HG03439 (cell line): ENCODE data around the gene VPS26A.
"Not testable (repeated sequence)": the region's sequence is repeated elsewhere in the genome, so short reads cannot be mapped to it uniquely, and the experiment has no call there.

Source experiments
- ATAC-seq: cut with Tn5 transposase; IDR thresholded peaks from one replicate; pipeline ENCODE4 v1.9.1; 2021; ENCODE audit warnings: mild to moderate bottlenecking, moderate library complexity; ENCODE audit not compliant: unreplicated experiment

The VPS26A gene

GRCh38 chr10:69101451-69102095 is 22.4 kb upstream of the VPS26A start:
- ATAC-seq, result no peak

DNA sequence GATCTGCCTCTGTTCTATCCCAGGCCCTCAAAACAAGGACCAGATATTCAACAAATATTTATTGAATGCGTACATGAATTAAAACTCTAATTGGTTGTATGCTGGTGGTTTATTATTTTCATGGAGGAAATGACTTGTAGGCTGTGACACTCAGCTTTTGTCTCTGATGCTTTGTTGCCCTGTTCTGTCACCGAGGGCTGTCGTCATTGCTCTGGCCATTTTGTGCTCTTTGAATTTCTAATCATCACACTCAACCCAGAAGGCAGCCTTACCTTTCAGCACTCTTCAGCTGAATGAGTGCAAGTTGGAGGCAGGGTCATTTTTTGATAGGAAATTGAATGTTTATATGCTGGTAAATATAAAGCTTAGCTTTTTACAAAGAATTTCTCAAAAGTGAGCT is 21.5 kb upstream of the VPS26A start:
- ATAC-seq, result no peak

- no peak for ATAC-seq
Observed at GRCh38 chr10:69103784-69104183, 20.2 kb upstream of the VPS26A start.

GRCh38 chr10:69104994-69105790 is 18.8 kb upstream of the VPS26A start:
- ATAC-seq, result no peak

DNA sequence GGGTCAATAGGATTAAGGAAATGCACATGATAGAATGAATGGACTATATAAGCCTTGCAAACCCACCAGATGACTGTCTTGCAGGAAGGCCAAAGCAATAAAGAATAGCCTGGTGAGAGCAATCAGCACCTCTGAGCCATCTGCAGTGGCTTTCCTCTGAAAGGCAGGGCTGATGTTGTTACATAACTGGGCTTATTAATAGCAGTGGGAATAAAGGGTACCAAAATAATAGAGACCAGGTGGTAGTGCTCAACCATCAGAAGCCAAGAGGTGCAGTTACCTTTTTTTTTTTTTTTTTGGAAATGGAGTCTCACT is 16.8 kb upstream of the VPS26A start:
- no peak for ATAC-seq

DNA sequence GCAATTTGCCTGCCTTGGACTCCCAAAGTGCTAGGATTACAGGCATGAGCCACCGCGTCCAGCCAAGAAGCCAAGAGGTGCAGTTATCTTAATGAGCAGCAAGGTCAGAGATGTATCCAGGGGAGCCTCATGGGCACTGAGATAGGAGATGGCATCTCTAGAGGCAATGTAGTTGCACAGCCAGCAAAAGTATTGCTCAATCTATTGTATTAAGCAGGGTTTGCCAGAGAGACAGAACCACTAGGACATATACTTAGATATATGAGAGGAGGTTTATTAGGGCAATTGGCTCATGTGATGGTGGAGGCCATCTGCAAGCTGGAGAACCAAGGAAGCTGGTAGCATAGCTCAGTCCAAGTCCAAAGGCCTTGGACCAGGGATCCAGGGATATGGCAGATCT is 16.3 kb upstream of the VPS26A start:
- ATAC-seq, result no peak

DNA sequence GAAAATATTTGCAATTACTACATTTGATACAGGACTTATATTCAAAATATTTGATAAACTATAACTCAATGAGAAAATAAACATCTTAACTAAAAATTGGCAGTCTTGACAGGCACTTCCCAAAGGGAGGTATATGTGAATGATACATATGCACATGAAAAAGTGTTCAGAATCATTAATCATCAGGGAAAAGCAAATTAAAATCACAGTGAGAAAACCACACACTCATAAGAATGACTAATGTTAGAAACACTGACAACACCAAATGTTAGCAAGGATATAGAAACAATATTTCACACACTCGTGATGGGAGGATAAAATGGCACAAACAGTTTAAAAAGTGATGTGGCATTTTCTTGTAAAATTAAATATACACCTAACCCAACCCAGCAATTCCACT is 4.1 kb upstream of the VPS26A start:
- no peak for ATAC-seq

- ATAC-seq, result peak; percentile 18
Observed at GRCh38 chr10:69123306-69123746, 652 bp upstream of the VPS26A start.

GRCh38 chr10:69124563-69125268 is 738 bp downstream of the VPS26A start:
- ATAC-seq, result peak; percentile 31

DNA sequence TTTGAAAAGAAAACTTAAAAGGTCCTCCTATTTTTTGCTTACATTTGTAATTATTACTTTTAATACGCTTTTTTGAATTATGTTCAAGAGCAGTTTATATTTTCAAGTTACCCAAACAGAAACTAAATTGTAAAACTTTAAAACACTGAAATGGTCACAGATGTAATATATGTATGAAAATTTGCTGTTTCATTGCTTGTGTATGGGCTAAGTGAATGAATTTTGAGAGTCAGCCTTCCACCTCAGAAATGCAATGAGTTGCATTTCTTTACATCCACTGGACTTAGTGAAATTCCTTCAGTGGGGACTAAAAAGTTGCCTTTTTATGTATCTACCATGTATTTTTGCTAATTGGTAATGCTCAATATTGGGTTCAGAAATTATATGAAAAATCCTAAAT is 1.6 kb downstream of the VPS26A start:
- ATAC-seq, result no peak

GRCh38 chr10:69130251-69130650 is 6.3 kb downstream of the VPS26A start:
- ATAC-seq, result no peak

GRCh38 chr10:69139961-69140360 is 16.0 kb downstream of the VPS26A start:
- no peak for ATAC-seq

DNA sequence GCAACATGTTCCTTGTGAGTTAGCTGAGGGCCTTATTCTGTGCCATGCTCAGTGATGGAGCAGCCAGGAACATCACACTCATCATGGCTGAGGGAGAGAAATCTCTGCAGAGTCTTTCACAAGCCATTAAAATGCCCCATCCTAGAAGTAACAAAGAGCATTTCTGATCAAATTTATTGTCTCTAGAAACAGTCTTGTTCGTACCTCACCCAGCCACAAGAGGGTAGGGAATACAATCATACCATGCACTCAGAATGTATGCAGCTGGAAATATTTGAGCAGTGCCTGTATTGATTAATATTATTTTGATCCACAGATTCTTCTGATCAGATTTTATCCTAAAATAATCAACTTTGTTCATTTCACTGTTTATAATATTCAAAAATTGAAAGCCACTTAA is 17.3 kb downstream of the VPS26A start:
- no peak for ATAC-seq

DNA sequence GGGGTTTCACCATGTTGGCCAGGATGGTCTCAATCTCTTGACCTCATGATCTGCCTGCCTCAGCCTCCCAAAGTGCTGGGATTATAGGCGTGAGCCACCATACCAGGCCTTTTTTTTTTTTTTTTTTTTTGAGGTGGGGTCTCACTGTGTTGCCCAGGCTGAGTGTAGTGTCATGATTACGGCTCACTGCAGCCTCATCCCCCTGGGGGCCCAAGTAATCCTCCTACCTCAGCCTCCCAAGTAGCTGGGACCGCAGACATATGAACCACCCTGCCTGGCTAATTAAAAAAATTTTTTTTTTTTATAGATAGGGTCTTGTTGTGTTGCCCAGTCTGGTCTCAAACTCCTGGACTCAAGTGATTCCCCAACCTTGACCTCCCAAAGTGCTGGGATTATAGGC is 18.1 kb downstream of the VPS26A start:
- ATAC-seq, result not testable (repeated sequence)

DNA sequence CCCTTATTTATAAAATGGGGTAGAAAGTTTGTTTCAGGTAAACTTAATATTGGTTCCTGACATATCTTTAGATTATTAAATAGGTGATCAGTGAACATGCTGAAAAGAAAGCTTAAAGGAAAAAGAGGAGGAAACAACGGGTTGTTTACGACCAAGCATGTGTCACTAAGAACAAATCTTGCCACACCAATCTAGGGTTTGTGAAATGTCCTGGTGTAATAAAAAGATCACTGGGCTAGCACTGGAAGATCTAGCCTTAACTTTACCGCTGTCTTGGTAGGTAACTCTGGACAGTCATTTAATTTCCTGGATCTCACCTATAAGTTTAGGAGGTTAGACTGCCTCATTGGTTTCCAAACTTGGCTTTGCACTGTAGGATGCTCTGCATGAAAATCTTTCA is 19.0 kb downstream of the VPS26A start:
- no peak for ATAC-seq

- ATAC-seq, result no peak
Observed at GRCh38 chr10:69145329-69145728, 21.4 kb downstream of the VPS26A start.

DNA sequence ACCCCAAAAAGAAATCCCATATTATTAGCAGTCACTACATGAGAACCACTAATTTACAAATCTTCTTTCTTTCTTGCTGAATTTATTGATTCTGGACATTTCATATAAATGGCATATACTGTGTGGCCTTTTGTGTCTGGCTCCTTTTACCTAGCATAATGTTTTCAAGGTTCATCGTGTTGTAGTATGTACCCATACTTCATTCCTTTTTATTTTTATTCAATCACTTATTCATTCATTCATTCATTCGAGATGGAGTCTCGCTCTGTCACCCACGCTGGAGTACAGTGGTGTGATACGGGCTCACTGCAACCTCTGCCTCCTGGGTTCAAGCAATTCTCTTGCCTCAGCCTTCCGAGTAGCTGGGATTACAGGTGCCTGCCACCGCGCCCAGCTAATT is 21.9 kb downstream of the VPS26A start:
- no peak for ATAC-seq

DNA sequence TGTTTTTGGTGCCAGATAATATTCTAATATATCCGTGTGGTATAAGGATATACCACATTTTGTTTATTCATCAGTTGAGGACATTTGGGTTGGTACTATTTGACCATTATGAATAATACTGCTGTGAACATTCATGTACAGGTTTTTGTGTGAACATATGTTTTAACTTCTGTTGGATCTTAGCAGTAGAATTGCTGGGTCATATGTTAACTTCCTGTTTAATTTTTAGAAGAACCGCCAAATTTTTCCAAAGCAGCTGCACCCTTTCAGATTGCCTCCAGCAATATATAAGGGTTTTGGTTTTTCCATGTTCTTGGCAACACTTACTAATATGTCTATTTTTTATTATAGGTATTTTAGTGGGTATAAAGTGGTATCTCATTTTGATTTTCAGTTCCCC is 22.8 kb downstream of the VPS26A start:
- ATAC-seq, result no peak

DNA sequence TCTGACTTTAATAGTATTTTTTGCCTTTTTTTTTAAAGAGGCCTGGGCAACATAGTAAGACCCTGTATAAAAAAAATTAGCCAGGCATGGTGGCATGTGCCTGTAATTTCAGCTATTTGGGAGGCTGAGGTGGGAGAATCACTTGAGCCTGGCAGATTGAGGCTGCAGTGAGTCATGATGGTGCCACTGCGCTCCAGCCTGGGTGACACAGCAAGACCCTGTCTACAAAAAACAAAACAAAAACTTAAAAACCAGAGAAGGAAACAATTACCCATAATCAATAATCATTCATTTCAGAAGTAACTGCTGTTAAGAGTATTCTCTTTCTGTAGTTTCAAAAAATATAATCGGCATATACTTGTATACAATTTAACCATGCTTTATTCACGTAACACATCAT is 28.0 kb downstream of the VPS26A start:
- no peak for ATAC-seq

DNA sequence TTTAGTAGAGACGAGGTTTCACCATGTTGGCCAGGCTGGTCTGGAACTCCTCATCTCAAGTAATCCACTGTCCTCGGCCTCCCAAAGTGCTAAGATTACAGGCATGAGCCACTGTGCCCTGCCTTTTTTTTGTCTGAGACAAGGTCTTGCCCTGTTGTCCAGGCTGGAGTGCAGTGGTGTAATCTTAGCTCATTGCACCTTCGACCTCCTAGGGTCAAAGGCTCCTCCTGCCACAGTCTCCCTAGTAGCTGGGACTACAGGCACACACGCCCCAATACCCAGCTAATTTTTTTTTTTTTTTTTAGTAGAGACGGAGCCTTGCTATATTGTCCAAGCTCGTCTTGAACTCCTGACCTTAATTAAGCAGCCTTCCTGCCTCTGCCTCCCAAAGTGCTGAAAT is 29.2 kb downstream of the VPS26A start:
- ATAC-seq, result no peak

DNA sequence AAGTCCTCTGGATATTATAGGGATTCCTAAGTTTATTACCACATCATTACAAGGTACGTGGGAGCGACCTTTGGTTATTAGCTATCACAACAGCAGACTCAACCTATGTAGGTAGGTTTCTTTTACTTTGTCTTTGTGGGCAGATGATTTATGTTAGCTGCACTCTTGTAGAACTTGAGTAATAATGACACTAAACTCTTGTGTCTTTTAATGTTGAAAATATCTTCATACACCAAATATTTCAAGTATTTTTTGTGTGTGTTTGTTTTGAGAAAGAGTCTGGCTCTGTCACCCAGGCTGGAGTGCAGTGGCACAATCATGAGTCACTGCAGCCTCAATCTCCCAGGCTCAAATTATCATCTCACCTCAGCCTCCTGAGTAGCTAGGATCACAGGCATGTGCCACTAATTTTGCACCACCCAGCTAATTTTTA is 36.8 kb downstream of the VPS26A start:
- ATAC-seq, result no peak

DNA sequence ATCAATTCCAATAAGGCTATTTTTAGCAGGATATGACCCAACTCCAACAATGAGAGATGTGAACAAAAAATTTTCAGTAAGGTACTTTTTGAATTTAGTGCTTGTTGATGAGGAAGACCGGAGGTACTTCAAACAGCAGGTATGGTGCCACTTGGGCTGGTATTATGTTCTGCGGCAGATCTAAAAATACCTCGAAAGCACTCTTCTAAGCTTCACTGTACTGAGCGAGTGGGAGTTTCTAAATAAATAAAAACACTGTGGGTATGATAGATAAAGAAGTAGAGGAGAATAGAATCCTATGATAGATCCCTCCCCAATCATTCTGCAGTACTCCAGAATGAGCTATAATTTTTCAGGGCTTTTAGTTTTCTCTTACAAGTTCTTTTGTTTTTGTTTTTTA is 44.5 kb downstream of the VPS26A start:
- ATAC-seq, result no peak
